HEK293 (cell line): ENCODE data around the gene OR5AU1.
A peak's percentile ranks its signal among the peaks of the same experiment; 100 is the strongest.

ENCODE experiments used
- CTCF ChIA-PET: fragments of 350-600 bp; formaldehyde crosslinking; extraction: SDS; loops from one replicate; lab custom pipeline; 2021; ENCODE audit warnings: antibody characterized with exemption; lab: Yijun Ruan, JAX
- POLR2A ChIA-PET: fragments of 300-600 bp; formaldehyde crosslinking; extraction: SDS; loops from one replicate; lab custom pipeline; 2020; ENCODE audit warnings: antibody characterized with exemption, inconsistent platforms; lab: Yijun Ruan, JAX
- H3K27ac ChIP-seq: fragments of 200-500 bp; sonication (Bioruptor generic); 2 replicates; pipeline ENCODE4 v1.5.1; 2014; ENCODE audit warnings: low read depth, low read length, control low read depth, inconsistent platforms; ENCODE audit errors: extremely low read depth
- H3K36me3 ChIP-seq, 2 experiments: fragments of 200-500 bp in 1 of 2; sonication (Bioruptor generic) in 1 of 2; 1 replicate in 1 of 2; 2 replicates in 1 of 2; pipeline ENCODE4 v1.5.1; 2014 to 2017; ENCODE audit warnings: inconsistent platforms in 2 of 2, low read length in 2 of 2; ENCODE audit not compliant: control insufficient read depth in 2 of 2, insufficient read depth in 1 of 2
- H3K4me1 ChIP-seq: fragments of 200-500 bp; sonication (Bioruptor generic); 2 replicates; pipeline ENCODE4 v1.5.1; 2014; ENCODE audit warnings: mild to moderate bottlenecking, low read length, inconsistent platforms; ENCODE audit not compliant: control insufficient read depth, insufficient read depth
- H3K4me3 ChIP-seq: 2 replicates; pipeline ENCODE4 v1.5.1; 2011; ENCODE audit warnings: low read depth, mild to moderate bottlenecking, control low read depth, low read length, moderate library complexity
- H3K9me3 ChIP-seq: fragments of 200-500 bp; sonication (Bioruptor generic); 2 replicates; pipeline ENCODE4 v1.5.1; 2014; ENCODE audit warnings: low read depth, low read length, inconsistent platforms; ENCODE audit not compliant: control insufficient read depth, insufficient read depth
- SALL2 ChIP-seq: fragments of 450-650 bp; formaldehyde crosslinking; IDR thresholded peaks from 2 replicates; pipeline ENCODE4 v1.5.0; 2017; ENCODE audit warnings: missing biosample characterization, mild to moderate bottlenecking, missing genetic modification characterization, borderline replicate concordance
- SCRT1 ChIP-seq: fragments of 450-650 bp; formaldehyde crosslinking; IDR thresholded peaks from 2 replicates; pipeline ENCODE4 v1.5.1; 2016; ENCODE audit warnings: missing biosample characterization, missing genetic modification characterization, borderline replicate concordance
- SCRT2 ChIP-seq: fragments of 450-650 bp; formaldehyde crosslinking; IDR thresholded peaks from 2 replicates; pipeline ENCODE4 v1.5.1; 2016; ENCODE audit warnings: missing biosample characterization, missing genetic modification characterization
- SETDB1 ChIP-seq: IDR thresholded peaks from one replicate; pipeline ENCODE4 v1.6.1; 2017; ENCODE audit warnings: mild to moderate bottlenecking, low read length, moderate library complexity, mixed read lengths; ENCODE audit not compliant: insufficient read length
- SP2 ChIP-seq: fragments of 450-650 bp; formaldehyde crosslinking; IDR thresholded peaks from 2 replicates; pipeline ENCODE4 v1.5.1; 2016; ENCODE audit warnings: missing biosample characterization, missing genetic modification characterization
- TCF7L2 ChIP-seq: IDR thresholded peaks from 2 replicates; pipeline ENCODE4 v1.6.1; 2011; ENCODE audit warnings: low read depth, mild to moderate bottlenecking, inconsistent platforms, low read length, moderate library complexity, borderline replicate concordance
- ZNF114 ChIP-seq: fragments of 450-650 bp; formaldehyde crosslinking; IDR thresholded peaks from 2 replicates; pipeline ENCODE4 v1.5.0; 2017; ENCODE audit warnings: missing biosample characterization, missing genetic modification characterization
- ZNF2 ChIP-seq: fragments of 450-650 bp; formaldehyde crosslinking; IDR thresholded peaks from 2 replicates; pipeline ENCODE4 v1.5.1; 2016; ENCODE audit warnings: missing biosample characterization, missing genetic modification characterization
- ZNF239 ChIP-seq: fragments of 450-650 bp; formaldehyde crosslinking; IDR thresholded peaks from 2 replicates; pipeline ENCODE4 v1.5.1; 2016; ENCODE audit warnings: missing biosample characterization, missing genetic modification characterization
- ZNF404 ChIP-seq: fragments of 450-650 bp; formaldehyde crosslinking; IDR thresholded peaks from 2 replicates; pipeline ENCODE4 v1.5.1; 2017; ENCODE audit warnings: missing biosample characterization, missing genetic modification characterization
- ZNF423 ChIP-seq: fragments of 450-650 bp; formaldehyde crosslinking; IDR thresholded peaks from 2 replicates; pipeline ENCODE4 v1.5.1; 2016; ENCODE audit warnings: missing biosample characterization, missing genetic modification characterization
- ZNF654 ChIP-seq: fragments of 450-650 bp; formaldehyde crosslinking; IDR thresholded peaks from 2 replicates; pipeline ENCODE4 v1.5.1; 2016; ENCODE audit warnings: low read depth, missing biosample characterization, missing genetic modification characterization
- ZNF76 ChIP-seq: fragments of 450-650 bp; formaldehyde crosslinking; IDR thresholded peaks from 2 replicates; pipeline ENCODE4; 2016; ENCODE audit warnings: low read depth, missing biosample characterization, missing genetic modification characterization, borderline replicate concordance
- ZNF776 ChIP-seq: fragments of 450-650 bp; formaldehyde crosslinking; IDR thresholded peaks from 2 replicates; pipeline ENCODE4 v1.5.0; 2017; ENCODE audit warnings: missing biosample characterization, missing genetic modification characterization, borderline replicate concordance
- ZNF837 ChIP-seq: fragments of 450-650 bp; formaldehyde crosslinking; IDR thresholded peaks from 2 replicates; pipeline ENCODE4 v1.5.1; 2016; ENCODE audit warnings: missing biosample characterization, missing genetic modification characterization
- ZNF843 ChIP-seq: fragments of 450-650 bp; formaldehyde crosslinking; IDR thresholded peaks from 2 replicates; pipeline ENCODE4 v1.5.1; 2016; ENCODE audit warnings: missing biosample characterization, missing genetic modification characterization
- TF ChIP-seq, protein P1 (sequence below): fragments of 450-650 bp; IDR thresholded peaks from 2 replicates; pipeline ENCODE4 v1.5.1; 2018; ENCODE audit warnings: missing biosample characterization, missing genetic modification characterization

The OR5AU1 gene

DNA sequence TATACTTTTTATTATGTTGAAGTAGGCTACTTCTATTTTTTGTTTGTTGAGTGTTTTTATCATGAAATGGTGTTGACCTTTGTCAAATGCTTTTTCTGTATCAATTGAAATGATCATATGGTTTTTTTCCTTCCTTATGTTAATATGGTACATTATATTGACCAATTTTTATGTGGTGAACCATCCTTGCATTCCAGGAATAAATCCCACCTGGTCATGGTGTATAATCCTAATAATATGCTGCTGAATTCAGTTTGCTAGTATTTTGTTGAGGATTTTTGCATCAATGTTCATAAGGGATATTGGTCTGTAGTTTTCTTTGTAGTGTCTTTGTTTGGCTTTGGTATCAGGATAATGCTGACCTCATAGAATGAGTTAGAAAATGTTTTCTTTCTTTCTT lies 10.4 kb downstream of the OR5AU1 start:
- Histone ChIP-seq H3K9me3 (no peaks in the 10 kb centered on the region), H3K4me1 (no peaks in the 10 kb centered on the region), H3K4me3 (no peak overlapping the region), H3K27ac (no peak overlapping the region), H3K36me3 (no peaks in the 10 kb centered on the region)
- ChIA-PET POLR2A (no interaction called here), CTCF (no interaction called here)
- TF ChIP-seq SALL2 (tag by site-specific recombination) = no peak
- peak; percentile 17 for TF ChIP-seq SETDB1

DNA sequence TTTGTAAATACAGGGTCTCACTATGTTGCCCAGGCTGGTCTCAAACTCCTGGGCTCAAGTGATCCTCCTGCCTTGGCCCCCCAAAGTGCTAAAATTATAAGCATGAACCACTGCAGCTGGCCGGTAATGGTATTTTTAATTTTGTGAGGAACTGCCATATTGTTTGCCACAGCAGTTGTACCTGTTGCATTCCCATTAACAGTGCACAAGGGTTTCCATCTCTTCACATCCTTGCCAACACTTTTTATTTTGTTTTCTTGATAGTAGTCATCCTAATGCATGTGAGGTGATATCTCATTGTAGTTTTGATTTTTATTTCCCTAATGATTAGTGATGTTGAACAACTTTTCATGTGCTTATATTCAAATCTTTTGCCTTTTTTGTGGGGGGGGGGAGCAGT lies 13.5 kb downstream of the OR5AU1 start:
- POLR2A ChIA-PET = interaction anchor here (0.8 kb wide), 1 partner anchor 131 kb away, joined by 3 read pairs; no protein-coding TSS in a partner anchor
- Histone ChIP-seq H3K36me3 (no peaks in the 10 kb centered on the region), H3K4me1 (no peaks in the 10 kb centered on the region), H3K4me3 (no peak overlapping the region), H3K27ac (no peak overlapping the region), H3K9me3 (no peaks in the 10 kb centered on the region)
- CTCF ChIA-PET = no interaction called here
- 0 out of 2 replicates have a peak, but pooled peaks have one; percentile 67 for TF ChIP-seq SCRT1 (tag by site-specific recombination)
- TF ChIP-seq SCRT2 (tag by site-specific recombination) = peak; percentile 78
- TF ChIP-seq ZNF404 (tag by site-specific recombination) = no peak
- no peak for TF ChIP-seq ZNF837 (tag by site-specific recombination)

DNA sequence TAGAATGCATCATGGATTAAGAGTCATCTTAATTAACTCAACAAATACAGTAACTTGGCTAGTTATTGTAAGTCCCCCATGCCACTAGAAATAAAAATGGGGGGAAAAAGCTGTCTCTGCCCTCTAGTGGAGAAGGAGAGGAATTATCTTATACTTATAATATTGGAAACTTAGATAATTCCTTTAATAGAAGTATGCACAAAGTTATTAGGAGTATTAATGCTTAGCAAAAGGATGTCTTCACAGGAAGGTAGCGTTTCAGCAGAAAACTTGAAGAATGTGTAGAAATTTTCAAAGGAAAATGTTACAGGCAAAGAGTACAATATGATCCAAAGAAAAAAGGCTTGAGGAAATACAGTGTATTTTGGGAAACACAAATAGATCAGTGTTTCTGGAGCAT lies 19.8 kb downstream of the OR5AU1 start:
- Histone ChIP-seq H3K4me1 (no peaks in the 10 kb centered on the region), H3K27ac (no peak overlapping the region), H3K36me3 (no peaks in the 10 kb centered on the region), H3K4me3 (no peak overlapping the region), H3K9me3 (no peaks in the 10 kb centered on the region)
- ChIA-PET POLR2A (no interaction called here), CTCF (interaction anchor here (0.6 to 3.5 kb wide), 20 partner anchors 9 to 650 kb away, joined by 3 to 21 read pairs (median 7); no protein-coding TSS in a partner anchor)
- TF ChIP-seq ZNF114 (tag by site-specific recombination) (no peak), TCF7L2 (no peak), ZNF239 (tag by site-specific recombination) (no peak), ZNF654 (tag by site-specific recombination) (peak; percentile 19)

DNA sequence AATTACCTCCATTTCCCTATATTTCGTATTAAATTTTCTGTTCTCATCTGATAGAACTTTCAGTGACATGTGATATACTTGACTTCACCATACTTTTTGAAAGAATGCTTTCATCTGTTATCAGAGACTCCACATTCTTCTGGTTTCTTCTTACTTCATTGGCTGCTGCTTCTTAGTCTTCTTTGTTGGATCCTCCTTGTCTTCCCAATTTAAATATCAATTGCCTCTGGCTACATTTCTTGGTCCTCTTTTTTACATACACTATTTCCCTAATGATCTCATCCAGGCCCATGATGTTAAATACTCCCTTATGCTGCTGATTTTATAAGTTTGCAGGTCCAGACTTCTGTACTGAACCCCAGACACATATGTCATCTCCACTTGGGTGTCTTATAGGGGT lies 22.0 kb downstream of the OR5AU1 start:
- Histone ChIP-seq H3K9me3 (no peaks in the 10 kb centered on the region), H3K4me1 (no peaks in the 10 kb centered on the region), H3K27ac (no peak overlapping the region), H3K36me3 (no peaks in the 10 kb centered on the region), H3K4me3 (no peak overlapping the region)
- ChIA-PET CTCF (interaction anchor here (0.7 to 3.5 kb wide), 3 partner anchors 11 to 260 kb away, joined by 3 to 17 read pairs (median 3); no protein-coding TSS in a partner anchor), POLR2A (interaction anchor here (0.7 kb wide), 1 partner anchor 21 kb away, joined by 5 read pairs; no protein-coding TSS in a partner anchor)
- TF ChIP-seq ZNF776 (tag by site-specific recombination) = no peak
- no peak for TF ChIP-seq ZNF423 (tag by site-specific recombination)
- TF ChIP-seq, protein P1, sequence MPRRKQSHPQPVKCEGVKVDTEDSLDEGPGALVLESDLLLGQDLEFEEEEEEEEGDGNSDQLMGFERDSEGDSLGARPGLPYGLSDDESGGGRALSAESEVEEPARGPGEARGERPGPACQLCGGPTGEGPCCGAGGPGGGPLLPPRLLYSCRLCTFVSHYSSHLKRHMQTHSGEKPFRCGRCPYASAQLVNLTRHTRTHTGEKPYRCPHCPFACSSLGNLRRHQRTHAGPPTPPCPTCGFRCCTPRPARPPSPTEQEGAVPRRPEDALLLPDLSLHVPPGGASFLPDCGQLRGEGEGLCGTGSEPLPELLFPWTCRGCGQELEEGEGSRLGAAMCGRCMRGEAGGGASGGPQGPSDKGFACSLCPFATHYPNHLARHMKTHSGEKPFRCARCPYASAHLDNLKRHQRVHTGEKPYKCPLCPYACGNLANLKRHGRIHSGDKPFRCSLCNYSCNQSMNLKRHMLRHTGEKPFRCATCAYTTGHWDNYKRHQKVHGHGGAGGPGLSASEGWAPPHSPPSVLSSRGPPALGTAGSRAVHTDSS (tag by site-specific recombination) = no peak
- no peak for TF ChIP-seq ZNF843 (tag by site-specific recombination)
- TF ChIP-seq ZNF76 (tag by site-specific recombination) = no peak
- TF ChIP-seq SP2 (tag by site-specific recombination) = no peak
- TF ChIP-seq ZNF2 (tag by site-specific recombination) = no peak
